ENCODE measurements around the gene KCNH8.

GRCh38 chr3:19155375-19155774, 7.1 kb downstream of the KCNH8 start:
- TF ChIP-seq POLR2AphosphoS5 (IDR thresholded peaks at IDR 0.05; ENCODE audit: borderline replicate concordance, low read depth, low read length) (no peak), EZH2 (IDR thresholded peaks at IDR 0.05) (no peak), FOXP2 (optimal IDR thresholded peaks at IDR 0.05; ENCODE audit: control extremely low read depth, extremely low read length, insufficient read depth) (no peak)
